ENCODE data around the gene PRKN.

The PRKN gene

DNA sequence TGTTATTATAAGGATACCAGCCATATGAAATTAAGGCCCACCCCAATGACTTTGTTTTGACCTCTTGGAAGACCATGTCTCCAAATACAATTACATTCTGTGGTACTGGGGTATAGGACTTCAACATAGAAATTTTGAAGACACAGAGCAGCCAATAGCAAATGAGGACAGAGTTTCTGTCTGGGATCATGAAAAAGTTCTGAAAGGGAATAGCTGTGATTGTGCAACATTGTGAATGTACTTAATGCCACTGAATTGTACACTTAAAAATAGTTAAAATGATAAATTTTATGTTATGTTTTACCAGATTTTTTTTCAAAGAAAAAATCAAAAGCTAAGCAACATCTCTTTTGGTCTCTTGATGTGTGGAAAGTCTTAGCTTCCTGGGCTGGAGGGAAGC, 1426.7 kb downstream of the PRKN start:
- no peak overlapping the region for H3K4me3 ChIP-seq (ENCODE audit: low read length)
- no peak for TF ChIP-seq ZNF274 (IDR thresholded peaks at IDR 0.05; ENCODE audit: low read depth, low read length)

DNA sequence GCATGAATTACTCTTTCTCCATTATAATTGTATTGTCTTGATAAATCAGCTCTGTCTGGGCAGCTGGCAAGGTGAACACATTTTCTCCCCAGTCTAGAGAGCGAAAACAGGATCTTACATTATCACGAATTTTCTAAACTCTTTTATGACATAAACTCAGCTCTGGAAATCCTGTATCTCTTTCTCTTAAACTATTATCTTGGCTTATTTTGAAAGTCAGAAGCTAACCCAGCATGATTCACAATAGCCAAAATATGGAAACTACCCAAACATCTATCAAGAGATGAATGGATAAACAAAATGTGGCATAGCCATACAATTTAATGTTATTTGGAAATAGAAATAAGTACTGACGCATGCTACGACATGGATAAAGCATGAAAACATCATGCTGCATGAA, 1427.8 kb downstream of the PRKN start:
- H3K4me3 ChIP-seq (ENCODE audit: low read length): no peak overlapping the region
- TF ChIP-seq ZNF274 (IDR thresholded peaks at IDR 0.05; ENCODE audit: low read depth, low read length): no peak

Data from GM08714 (cell line).